ES-I3 (cell line): ENCODE measurements around the gene AKAIN1.

Experiments used
- H3K36me3 ChIP-seq: 2 replicates; pipeline ENCODE4 v1.6.1; 2013; ENCODE audit warnings: mild to moderate bottlenecking, low read length, control low read depth, moderate library complexity; ENCODE audit not compliant: insufficient read depth
- H3K4me1 ChIP-seq: 2 replicates; pipeline ENCODE4 v1.6.1; 2013; ENCODE audit warnings: mild to moderate bottlenecking, control low read depth, low read length; ENCODE audit not compliant: insufficient read depth
- H3K9ac ChIP-seq: 2 replicates; pipeline ENCODE4 v1.6.1; 2013; ENCODE audit warnings: low read depth, mild to moderate bottlenecking, low read length, moderate library complexity
- H3K9me3 ChIP-seq: 2 replicates; pipeline ENCODE4 v1.6.1; 2013; ENCODE audit warnings: mild to moderate bottlenecking, low read length, moderate library complexity; ENCODE audit not compliant: control insufficient read depth, insufficient read depth

AKAIN1 gene

GRCh38 chr18:5178519-5178918, 18.5 kb downstream of the AKAIN1 start:
- H3K4me1 ChIP-seq = no peaks in the 10 kb centered on the region
- H3K36me3 ChIP-seq = no peaks in the 10 kb centered on the region
- H3K9ac ChIP-seq = no peak overlapping the region
- H3K9me3 ChIP-seq = no peaks in the 10 kb centered on the region

- Histone ChIP-seq H3K4me1 (no peaks in the 10 kb centered on the region), H3K9me3 (no peaks in the 10 kb centered on the region), H3K9ac (no peak overlapping the region), H3K36me3 (no peaks in the 10 kb centered on the region)
Observed at GRCh38 chr18:5175378-5175777, 21.7 kb downstream of the AKAIN1 start.

- H3K36me3 ChIP-seq = no peaks in the 10 kb centered on the region
- H3K4me1 ChIP-seq = no peaks in the 10 kb centered on the region
- no peaks in the 10 kb centered on the region for H3K9me3 ChIP-seq
- H3K9ac ChIP-seq = no peak overlapping the region
Observed at GRCh38 chr18:5173646-5174045, 23.4 kb downstream of the AKAIN1 start.

GRCh38 chr18:5173236-5173635, 23.8 kb downstream of the AKAIN1 start:
- H3K9me3 ChIP-seq = no peaks in the 10 kb centered on the region
- no peaks in the 10 kb centered on the region for H3K36me3 ChIP-seq
- H3K9ac ChIP-seq = no peak overlapping the region
- no peaks in the 10 kb centered on the region for H3K4me1 ChIP-seq

- H3K4me1 ChIP-seq = no peaks in the 10 kb centered on the region
- H3K36me3 ChIP-seq = no peaks in the 10 kb centered on the region
- H3K9ac ChIP-seq = no peak overlapping the region
- no peaks in the 10 kb centered on the region for H3K9me3 ChIP-seq
Observed at GRCh38 chr18:5167831-5168230, 29.2 kb downstream of the AKAIN1 start.

GRCh38 chr18:5166606-5167280, 30.3 kb downstream of the AKAIN1 start:
- Histone ChIP-seq H3K9me3 (no peaks in the 10 kb centered on the region), H3K4me1 (peaks cover 3% of the 10 kb centered on the region; the same call in 1 of the 2 replicates), H3K9ac (no peak overlapping the region), H3K36me3 (no peaks in the 10 kb centered on the region)

- no peak overlapping the region for H3K9ac ChIP-seq
- H3K36me3 ChIP-seq = no peaks in the 10 kb centered on the region
- peaks cover 3% of the 10 kb centered on the region; the same call in 1 of the 2 replicates for H3K4me1 ChIP-seq
- H3K9me3 ChIP-seq = no peaks in the 10 kb centered on the region
Observed at GRCh38 chr18:5164903-5165302, 32.2 kb downstream of the AKAIN1 start.

GRCh38 chr18:5162111-5162510, 34.9 kb downstream of the AKAIN1 start:
- no peaks in the 10 kb centered on the region for H3K9me3 ChIP-seq

GRCh38 chr18:5159080-5159479, 38.0 kb downstream of the AKAIN1 start:
- Histone ChIP-seq H3K9me3 (no peaks in the 10 kb centered on the region), H3K36me3 (no peaks in the 10 kb centered on the region), H3K4me1 (peaks cover 13% of the 10 kb centered on the region), H3K9ac (no peak overlapping the region)

More at GRCh38 chr18:5162111-5162510, 34.9 kb downstream of the AKAIN1 start:
- Histone ChIP-seq H3K4me1 (peaks cover 3% of the 10 kb centered on the region; the same call in 1 of the 2 replicates), H3K36me3 (no peaks in the 10 kb centered on the region), H3K9ac (no peak overlapping the region)

- H3K36me3 ChIP-seq = no peaks in the 10 kb centered on the region
- H3K4me1 ChIP-seq = peaks cover 13% of the 10 kb centered on the region
- no peaks in the 10 kb centered on the region for H3K9me3 ChIP-seq
- H3K9ac ChIP-seq = no peak overlapping the region
Observed at GRCh38 chr18:5158587-5158986, 38.5 kb downstream of the AKAIN1 start.

GRCh38 chr18:5158172-5158571, 38.9 kb downstream of the AKAIN1 start:
- Histone ChIP-seq H3K4me1 (peaks cover 13% of the 10 kb centered on the region), H3K9me3 (no peaks in the 10 kb centered on the region), H3K9ac (no peak overlapping the region), H3K36me3 (no peaks in the 10 kb centered on the region)

GRCh38 chr18:5155907-5156287, 41.2 kb downstream of the AKAIN1 start:
- H3K4me1 ChIP-seq = peaks cover 21% of the 10 kb centered on the region
- H3K9me3 ChIP-seq = no peaks in the 10 kb centered on the region
- H3K9ac ChIP-seq = no peak overlapping the region
- H3K36me3 ChIP-seq = no peaks in the 10 kb centered on the region

- H3K36me3 ChIP-seq = no peaks in the 10 kb centered on the region
- peaks cover 23% of the 10 kb centered on the region for H3K4me1 ChIP-seq
- H3K9me3 ChIP-seq = no peaks in the 10 kb centered on the region
- H3K9ac ChIP-seq = no peak overlapping the region
Observed at GRCh38 chr18:5155218-5155906, 41.7 kb downstream of the AKAIN1 start.

GRCh38 chr18:5152343-5153020, 44.6 kb downstream of the AKAIN1 start:
- Histone ChIP-seq H3K9me3 (no peaks in the 10 kb centered on the region), H3K9ac (no peak overlapping the region), H3K4me1 (peaks cover 23% of the 10 kb centered on the region), H3K36me3 (no peaks in the 10 kb centered on the region)

- no peaks in the 10 kb centered on the region for H3K9me3 ChIP-seq
- H3K9ac ChIP-seq = no peak overlapping the region
- peaks cover 15% of the 10 kb centered on the region; the same call in 1 of the 2 replicates for H3K4me1 ChIP-seq
- no peaks in the 10 kb centered on the region for H3K36me3 ChIP-seq
Observed at GRCh38 chr18:5150894-5151293, 46.2 kb downstream of the AKAIN1 start.
